Hepatocyte (in vitro differentiated cells): ENCODE measurements around the gene FAM111A. TPM values are rescaled to one million over a fixed set of nuclear protein-coding genes. Genes with fewer than 3 reads are reported as not detected.

Experiments
- DNase-seq: peaks from one replicate; pipeline ENCODE4 v3.0.0-alpha.2; 2016; ENCODE audit warnings: low spot score
- H2AFZ ChIP-seq: fragments of 200-600 bp; sonication (generic); 2 replicates; pipeline ENCODE4 v1.6.0; 2016; ENCODE audit warnings: antibody characterized with exemption, mild to moderate bottlenecking
- H3K27ac ChIP-seq: fragments of 200-600 bp; sonication (generic); 2 replicates; pipeline ENCODE4 v1.5.1; 2016; ENCODE audit warnings: mild to moderate bottlenecking
- H3K27me3 ChIP-seq: fragments of 200-600 bp; sonication (generic); 2 replicates; pipeline ENCODE4 v1.6.1; 2016
- H3K36me3 ChIP-seq: fragments of 200-600 bp; sonication (generic); replicated peaks from 2 replicates; pipeline ENCODE4 v1.5.1; 2016; ENCODE audit warnings: low read depth; ENCODE audit not compliant: insufficient read depth
- H3K4me1 ChIP-seq: fragments of 200-600 bp; sonication (generic); 2 replicates; pipeline ENCODE4 v1.5.1; 2016; ENCODE audit warnings: mild to moderate bottlenecking, moderate library complexity; ENCODE audit not compliant: insufficient read depth
- H3K4me2 ChIP-seq: fragments of 200-600 bp; sonication (generic); 2 replicates; pipeline ENCODE4 v1.6.0; 2016
- H3K4me3 ChIP-seq: fragments of 200-600 bp; sonication (generic); 2 replicates; pipeline ENCODE4 v1.5.1; 2016; ENCODE audit warnings: mild to moderate bottlenecking
- H3K79me2 ChIP-seq: fragments of 200-600 bp; sonication (generic); 2 replicates; pipeline ENCODE4 v1.6.0; 2017; ENCODE audit warnings: mild to moderate bottlenecking
- H3K9me2 ChIP-seq: fragments of 200-600 bp; sonication (generic); replicated peaks from 2 replicates; pipeline ENCODE4 v1.6.0; 2017; ENCODE audit warnings: mild to moderate bottlenecking; ENCODE audit not compliant: insufficient read depth
- H3K9me3 ChIP-seq: fragments of 200-600 bp; sonication (generic); 2 replicates; pipeline ENCODE4 v1.5.1; 2016; ENCODE audit warnings: low read depth, mild to moderate bottlenecking
- H4K20me1 ChIP-seq: fragments of 200-600 bp; sonication (generic); 2 replicates; pipeline ENCODE4 v1.6.0; 2016; ENCODE audit warnings: mild to moderate bottlenecking; ENCODE audit not compliant: insufficient read depth, poor library complexity, severe bottlenecking
- CTCF ChIP-seq: fragments of 200-600 bp; sonication (generic); IDR thresholded peaks from 2 replicates; pipeline ENCODE4 v1.5.1; 2016; ENCODE audit warnings: antibody characterized with exemption, mild to moderate bottlenecking; ENCODE audit not compliant: poor library complexity
- EZH2 ChIP-seq: fragments of 200-600 bp; sonication (generic); IDR thresholded peaks from 2 replicates; pipeline ENCODE4 v1.6.1; 2016; ENCODE audit warnings: antibody characterized with exemption, mild to moderate bottlenecking, borderline replicate concordance
- EZH2phosphoT487 ChIP-seq: fragments of 200-600 bp; sonication (generic); IDR thresholded peaks from one replicate; pipeline ENCODE4 v1.6.1; 2018; ENCODE audit warnings: antibody characterized with exemption, mild to moderate bottlenecking, low read depth, moderate library complexity; ENCODE audit not compliant: unreplicated experiment, severe bottlenecking
- WGBS: methylation state at CpG from one replicate; pipeline ENCODE4 v1.1.6; 2016; ENCODE audit warnings: low lambda C conversion rate; ENCODE audit errors: missing lambda C conversion rate; 5-methylcytosine and 5-hydroxymethylcytosine counted together
- polyA plus RNA-seq: library from polyadenylated mRNA; unstranded; fragments of >200 nt; fragmentation: Nextera tagmentation; extraction: Ambion mirVana; gene quantifications from 2 replicates; pipeline ENCODE4 v1.2.1, GENCODE V29; 2016
- total RNA-seq: library from RNA; depleted of rRNA; stranded (reverse); fragments of >200 nt; gene quantifications from 2 replicates; pipeline ENCODE4 v1.2.3, GENCODE V29; 2014

Gene FAM111A
- total and polyA plus RNA-seq, 2 experiments from 2014 or later = 20.0 to 43.2 TPM

GRCh38 chr11:59115553-59115952 is 27.1 kb upstream of the FAM111A start:
- Histone ChIP-seq H3K4me3 (no peak overlapping the region), H3K27ac (no peak overlapping the region), H4K20me1 (no peaks in the 10 kb centered on the region), H3K27me3 (no peaks in the 10 kb centered on the region), H3K9me3 (no peaks in the 10 kb centered on the region), H3K4me2 (no peak overlapping the region), H3K9me2 (no peaks in the 10 kb centered on the region), H3K79me2 (no peaks in the 10 kb centered on the region), H2AFZ (no peak overlapping the region), H3K36me3 (no peaks in the 10 kb centered on the region), H3K4me1 (no peaks in the 10 kb centered on the region)
- 78% methylated on average over 1 of the region's 1 CpG for WGBS
- no peak for DNase-seq
- TF ChIP-seq EZH2 (no peak), EZH2phosphoT487 (no peak), CTCF (no peak)

- Histone ChIP-seq H3K9me2 (no peaks in the 10 kb centered on the region), H3K36me3 (no peaks in the 10 kb centered on the region), H3K79me2 (no peaks in the 10 kb centered on the region), H3K4me3 (no peak overlapping the region), H3K4me2 (no peak overlapping the region), H3K9me3 (no peaks in the 10 kb centered on the region), H4K20me1 (no peaks in the 10 kb centered on the region), H2AFZ (no peak overlapping the region), H3K4me1 (no peaks in the 10 kb centered on the region), H3K27ac (no peak overlapping the region), H3K27me3 (no peaks in the 10 kb centered on the region)
- TF ChIP-seq EZH2phosphoT487 = no peak
- no peak for TF ChIP-seq EZH2
- TF ChIP-seq CTCF = no peak
- no peak for DNase-seq
- 100% methylated on average over 2 of the region's 2 CpGs for WGBS
Measured at GRCh38 chr11:59117774-59118173, 24.9 kb upstream of the FAM111A start.

- Histone ChIP-seq H3K4me2 (no peak overlapping the region), H3K4me3 (no peak overlapping the region), H3K79me2 (no peaks in the 10 kb centered on the region), H3K9me3 (no peaks in the 10 kb centered on the region), H3K9me2 (no peaks in the 10 kb centered on the region), H3K36me3 (no peaks in the 10 kb centered on the region), H3K4me1 (no peaks in the 10 kb centered on the region), H4K20me1 (no peaks in the 10 kb centered on the region), H2AFZ (no peak overlapping the region), H3K27me3 (no peaks in the 10 kb centered on the region), H3K27ac (no peak overlapping the region)
- DNase-seq = no peak
- no peak for TF ChIP-seq EZH2phosphoT487
- TF ChIP-seq CTCF = no peak
Measured at GRCh38 chr11:59119826-59120225, 22.8 kb upstream of the FAM111A start.
